Neutrophil (primary cell): ENCODE measurements around the gene SAP30BP.

Experiments used
- H3K27ac ChIP-seq: fragments of 200-600 bp; sonication (generic); 2 replicates; pipeline ENCODE4 v1.5.1; 2016; ENCODE audit warnings: mild to moderate bottlenecking, moderate library complexity
- H3K27me3 ChIP-seq: fragments of 200-600 bp; sonication (generic); 2 replicates; pipeline ENCODE4 v1.6.0; 2016; ENCODE audit warnings: mild to moderate bottlenecking
- H3K36me3 ChIP-seq: fragments of 200-600 bp; sonication (generic); 2 replicates; pipeline ENCODE4 v1.5.1; 2017
- H3K4me1 ChIP-seq, 2 experiments: fragments of 200-600 bp in 1 of 2; sonication (generic) in 1 of 2; 1 replicate in 1 of 2; 2 replicates in 1 of 2; pipeline versions ENCODE4 v1.5.1 to v1.6.1; 2013 to 2016; ENCODE audit warnings: low read depth in 1 of 2, low read length in 1 of 2, mild to moderate bottlenecking in 1 of 2, moderate library complexity in 1 of 2; ENCODE audit not compliant: control insufficient read depth in 1 of 2, insufficient read depth in 1 of 2
- H3K4me3 ChIP-seq, 2 experiments: fragments of 200-600 bp in 1 of 2; sonication (generic) in 1 of 2; 1 replicate in 1 of 2; 2 replicates in 1 of 2; pipeline ENCODE4 v1.5.1; 2013 to 2016; ENCODE audit warnings: low read depth in 1 of 2, low read length in 1 of 2, mild to moderate bottlenecking in 1 of 2, moderate library complexity in 1 of 2
- H3K9me3 ChIP-seq: fragments of 200-600 bp; sonication (generic); 2 replicates; pipeline ENCODE4 v1.5.1; 2016
- TF ChIP-seq, protein P1 (sequence below): fragments of 200-600 bp; sonication (generic); IDR thresholded peaks from 2 replicates; pipeline ENCODE4 v1.5.1; 2016; ENCODE audit warnings: antibody characterized with exemption

The SAP30BP gene

DNA sequence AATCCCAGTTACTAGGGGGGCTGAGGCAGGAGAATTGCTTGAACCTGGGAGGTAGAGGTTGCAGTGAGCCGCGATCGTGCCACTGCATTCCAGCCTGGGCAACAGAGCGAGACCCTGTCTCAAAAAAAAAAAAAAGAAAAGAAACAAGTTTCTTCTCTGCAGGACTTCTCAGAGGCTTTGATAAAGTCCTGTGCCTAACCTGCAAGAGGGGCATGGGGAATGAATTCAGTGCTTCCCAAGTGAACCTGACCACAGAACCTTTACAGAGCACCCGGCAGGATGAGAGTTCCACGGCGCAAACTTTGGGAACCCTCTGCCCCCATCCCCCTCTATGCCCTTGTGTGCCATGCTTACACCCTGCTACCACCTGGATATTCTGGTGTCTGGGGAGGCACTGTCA lies 72.0 kb downstream of the SAP30BP start:
- Histone ChIP-seq H3K9me3 (no peaks in the 10 kb centered on the region), H3K27me3 (no peaks in the 10 kb centered on the region), H3K4me1 (peaks cover 32 to 38% of the 10 kb centered on the region in 2 experiments), H3K36me3 (no peaks in the 10 kb centered on the region), H3K27ac (peak overlapping the region; percentile 96), H3K4me3 (no peak overlapping the region)
- TF ChIP-seq, protein P1, sequence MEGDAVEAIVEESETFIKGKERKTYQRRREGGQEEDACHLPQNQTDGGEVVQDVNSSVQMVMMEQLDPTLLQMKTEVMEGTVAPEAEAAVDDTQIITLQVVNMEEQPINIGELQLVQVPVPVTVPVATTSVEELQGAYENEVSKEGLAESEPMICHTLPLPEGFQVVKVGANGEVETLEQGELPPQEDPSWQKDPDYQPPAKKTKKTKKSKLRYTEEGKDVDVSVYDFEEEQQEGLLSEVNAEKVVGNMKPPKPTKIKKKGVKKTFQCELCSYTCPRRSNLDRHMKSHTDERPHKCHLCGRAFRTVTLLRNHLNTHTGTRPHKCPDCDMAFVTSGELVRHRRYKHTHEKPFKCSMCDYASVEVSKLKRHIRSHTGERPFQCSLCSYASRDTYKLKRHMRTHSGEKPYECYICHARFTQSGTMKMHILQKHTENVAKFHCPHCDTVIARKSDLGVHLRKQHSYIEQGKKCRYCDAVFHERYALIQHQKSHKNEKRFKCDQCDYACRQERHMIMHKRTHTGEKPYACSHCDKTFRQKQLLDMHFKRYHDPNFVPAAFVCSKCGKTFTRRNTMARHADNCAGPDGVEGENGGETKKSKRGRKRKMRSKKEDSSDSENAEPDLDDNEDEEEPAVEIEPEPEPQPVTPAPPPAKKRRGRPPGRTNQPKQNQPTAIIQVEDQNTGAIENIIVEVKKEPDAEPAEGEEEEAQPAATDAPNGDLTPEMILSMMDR: no peak

DNA sequence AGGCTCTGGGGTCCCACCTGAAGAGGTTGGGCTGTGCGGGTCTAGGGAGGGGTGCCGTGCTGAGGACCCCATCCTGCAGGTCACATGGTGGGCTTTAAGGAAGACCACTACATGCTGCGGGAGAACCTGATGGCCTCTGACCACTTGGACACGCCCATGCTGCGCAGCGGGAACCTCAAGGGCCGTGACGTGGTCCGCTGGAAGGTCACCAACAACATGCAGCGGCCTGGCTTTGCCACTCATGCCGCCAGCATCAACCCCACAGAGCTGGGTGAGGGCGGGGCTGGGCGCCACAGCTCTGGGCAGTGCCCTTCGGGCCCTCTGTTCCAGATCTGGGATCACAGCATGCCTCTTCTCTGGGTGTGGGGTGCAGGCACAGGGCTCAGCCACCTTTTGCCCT lies 72.7 kb downstream of the SAP30BP start:
- Histone ChIP-seq H3K36me3 (no peaks in the 10 kb centered on the region), H3K27me3 (no peaks in the 10 kb centered on the region), H3K9me3 (no peaks in the 10 kb centered on the region), H3K4me3 (no peak overlapping the region), H3K4me1 (peaks cover 32 to 33% of the 10 kb centered on the region in 2 experiments), H3K27ac (no peak overlapping the region)
- TF ChIP-seq, protein P1: no peak

DNA sequence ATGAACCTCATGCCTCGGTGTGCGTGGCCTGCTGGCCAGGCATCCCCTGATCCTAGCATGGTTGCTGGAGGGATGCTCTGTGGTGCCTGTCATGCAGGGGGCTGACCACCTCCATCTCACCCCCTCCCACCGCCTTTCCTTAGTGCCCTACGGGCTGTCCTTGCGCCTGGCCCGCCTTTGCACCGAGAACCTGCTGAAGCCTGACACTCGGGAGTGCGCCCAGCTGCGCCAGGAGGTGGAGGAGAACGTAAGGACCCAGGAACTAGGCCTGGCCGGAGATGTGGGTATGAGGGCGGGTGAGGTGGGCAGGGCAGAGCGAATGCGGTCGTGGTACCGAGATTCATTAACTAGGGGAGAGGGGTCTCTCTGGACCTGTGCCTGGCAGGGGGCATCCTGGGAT lies 73.1 kb downstream of the SAP30BP start:
- H3K4me3 ChIP-seq: no peak overlapping the region
- H3K36me3 ChIP-seq: no peaks in the 10 kb centered on the region
- H3K9me3 ChIP-seq: no peaks in the 10 kb centered on the region
- peaks cover 32% of the 10 kb centered on the region in 2 experiments for H3K4me1 ChIP-seq
- TF ChIP-seq, protein P1: no peak
- no peak overlapping the region for H3K27ac ChIP-seq
- no peaks in the 10 kb centered on the region for H3K27me3 ChIP-seq

GRCh38 chr17:75740631-75741077 lies 73.5 kb downstream of the SAP30BP start:
- Histone ChIP-seq H3K4me1 (peaks cover 32% of the 10 kb centered on the region in 2 experiments), H3K27ac (no peak overlapping the region), H3K36me3 (no peaks in the 10 kb centered on the region), H3K27me3 (no peaks in the 10 kb centered on the region), H3K9me3 (no peaks in the 10 kb centered on the region), H3K4me3 (no peak overlapping the region)
- TF ChIP-seq, protein P1: no peak

GRCh38 chr17:75742337-75742736 lies 75.2 kb downstream of the SAP30BP start:
- no peak overlapping the region for H3K27ac ChIP-seq
- H3K4me3 ChIP-seq: no peak overlapping the region
- H3K4me1 ChIP-seq: peaks cover 25 to 26% of the 10 kb centered on the region in 2 experiments
- H3K36me3 ChIP-seq: no peaks in the 10 kb centered on the region
- TF ChIP-seq, protein P1: no peak
- no peaks in the 10 kb centered on the region for H3K9me3 ChIP-seq
- no peaks in the 10 kb centered on the region for H3K27me3 ChIP-seq
